GM12872 (cell line): ENCODE data around the gene BICD2.
A peak's percentile ranks its signal among the peaks of the same experiment; 100 is the strongest.

Experiments
- TF ChIP-seq, protein P1 (sequence below): IDR thresholded peaks from 3 replicates; pipeline ENCODE4 v1.5.1; 2011; ENCODE audit warnings: low read depth, mild to moderate bottlenecking, low read length, moderate library complexity; ENCODE audit not compliant: insufficient read depth

Gene BICD2

DNA sequence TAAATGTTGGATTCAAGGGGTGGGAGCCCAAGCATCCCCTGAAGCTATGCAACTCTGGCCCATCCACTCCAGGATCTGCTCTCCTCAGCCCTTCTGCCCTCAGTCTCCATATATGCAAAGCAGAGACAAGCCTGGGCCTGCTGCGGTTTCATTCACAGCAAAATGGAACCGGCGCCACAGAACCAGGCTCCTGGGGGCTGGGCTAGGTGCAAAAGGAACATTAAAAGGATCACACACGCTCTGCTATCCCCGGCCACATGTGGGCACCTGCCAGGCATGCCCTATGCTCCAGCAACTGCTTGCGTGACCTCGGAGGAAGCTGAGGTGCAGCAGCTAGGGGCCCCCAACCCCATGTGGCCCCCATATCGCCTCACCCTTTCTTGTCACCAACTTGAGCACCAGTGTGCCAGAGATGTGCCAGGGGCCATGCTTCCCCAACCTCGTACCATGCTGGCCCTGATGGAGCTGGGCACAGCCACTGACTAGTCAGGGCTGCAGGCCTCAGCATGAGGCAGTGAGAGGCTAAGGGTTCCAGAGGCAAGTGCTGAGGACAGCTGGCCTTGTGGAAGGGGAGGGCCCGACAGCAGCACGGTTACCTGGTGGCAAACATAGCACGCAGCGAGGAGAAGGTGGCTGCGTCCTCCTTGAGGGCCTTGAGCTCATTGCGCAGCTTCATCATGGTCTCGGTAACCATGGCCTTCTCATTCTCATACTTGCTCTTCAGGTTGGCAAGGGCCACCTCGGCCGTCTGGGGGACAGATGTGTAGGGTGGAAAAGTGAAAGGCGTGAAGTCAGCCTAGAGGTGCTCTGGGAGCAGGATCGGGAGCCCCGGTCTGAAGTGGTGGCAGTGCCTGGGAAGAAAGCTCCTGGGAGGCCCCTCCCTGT is 47.2 kb downstream of the BICD2 start:
- TF ChIP-seq, protein P1, sequence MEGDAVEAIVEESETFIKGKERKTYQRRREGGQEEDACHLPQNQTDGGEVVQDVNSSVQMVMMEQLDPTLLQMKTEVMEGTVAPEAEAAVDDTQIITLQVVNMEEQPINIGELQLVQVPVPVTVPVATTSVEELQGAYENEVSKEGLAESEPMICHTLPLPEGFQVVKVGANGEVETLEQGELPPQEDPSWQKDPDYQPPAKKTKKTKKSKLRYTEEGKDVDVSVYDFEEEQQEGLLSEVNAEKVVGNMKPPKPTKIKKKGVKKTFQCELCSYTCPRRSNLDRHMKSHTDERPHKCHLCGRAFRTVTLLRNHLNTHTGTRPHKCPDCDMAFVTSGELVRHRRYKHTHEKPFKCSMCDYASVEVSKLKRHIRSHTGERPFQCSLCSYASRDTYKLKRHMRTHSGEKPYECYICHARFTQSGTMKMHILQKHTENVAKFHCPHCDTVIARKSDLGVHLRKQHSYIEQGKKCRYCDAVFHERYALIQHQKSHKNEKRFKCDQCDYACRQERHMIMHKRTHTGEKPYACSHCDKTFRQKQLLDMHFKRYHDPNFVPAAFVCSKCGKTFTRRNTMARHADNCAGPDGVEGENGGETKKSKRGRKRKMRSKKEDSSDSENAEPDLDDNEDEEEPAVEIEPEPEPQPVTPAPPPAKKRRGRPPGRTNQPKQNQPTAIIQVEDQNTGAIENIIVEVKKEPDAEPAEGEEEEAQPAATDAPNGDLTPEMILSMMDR = no peak

DNA sequence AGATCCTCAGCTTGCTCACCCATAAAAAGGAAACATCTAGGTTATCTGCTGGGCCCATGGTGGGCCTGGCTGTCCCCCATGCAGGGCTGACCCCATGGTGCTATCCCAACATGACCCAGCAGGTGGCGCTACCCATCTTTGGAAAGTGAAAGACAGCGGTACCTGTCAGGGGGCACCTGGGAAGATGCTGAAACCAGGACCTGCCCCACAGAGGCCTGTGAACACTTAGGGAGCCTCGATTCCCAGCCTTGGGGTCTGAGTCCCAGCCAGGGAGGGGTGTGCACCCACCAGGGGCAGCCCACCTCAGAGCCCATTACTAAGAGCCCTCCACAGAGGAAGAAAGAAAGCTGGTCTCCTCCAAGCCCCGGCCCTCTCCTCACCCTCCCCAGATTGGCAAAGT is 48.1 kb downstream of the BICD2 start:
- TF ChIP-seq, protein P1 = peak; percentile 96

DNA sequence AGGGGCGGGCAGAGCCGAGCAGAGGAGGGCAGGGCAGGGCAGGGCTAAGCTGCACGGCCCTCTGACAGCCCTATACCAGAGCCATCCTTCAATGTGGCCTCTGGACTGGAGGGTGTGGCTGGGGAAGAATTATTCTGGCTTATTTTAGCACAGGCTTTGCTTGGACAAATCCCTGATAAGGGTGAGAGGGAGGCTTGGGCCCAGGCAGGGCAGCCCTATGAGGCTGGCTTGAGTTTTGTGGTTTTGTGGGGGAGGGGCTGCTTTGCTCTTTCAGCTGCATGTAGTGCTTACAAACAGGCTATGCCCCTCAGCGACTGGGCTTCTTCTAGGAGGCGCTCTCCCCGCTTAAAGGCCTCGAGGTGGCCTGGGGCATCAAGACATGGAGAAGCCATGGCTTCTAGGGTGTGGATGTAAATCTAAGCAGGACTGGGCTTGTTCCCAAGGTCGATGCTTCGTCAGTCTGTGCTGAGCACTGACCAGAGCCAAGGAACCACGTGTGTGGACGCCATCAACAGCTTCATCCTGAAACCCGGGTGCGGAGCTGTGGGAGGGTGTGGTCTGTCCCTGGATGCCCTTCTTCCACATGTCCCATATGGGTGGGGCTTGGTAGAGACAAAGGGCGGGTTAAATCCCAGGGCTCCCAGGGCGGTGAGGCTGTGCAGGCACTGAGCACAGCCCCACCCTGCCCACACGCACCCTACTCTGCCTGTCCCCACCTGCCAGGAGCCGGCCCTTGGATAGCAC is 49.0 kb downstream of the BICD2 start:
- TF ChIP-seq, protein P1 = no peak

DNA sequence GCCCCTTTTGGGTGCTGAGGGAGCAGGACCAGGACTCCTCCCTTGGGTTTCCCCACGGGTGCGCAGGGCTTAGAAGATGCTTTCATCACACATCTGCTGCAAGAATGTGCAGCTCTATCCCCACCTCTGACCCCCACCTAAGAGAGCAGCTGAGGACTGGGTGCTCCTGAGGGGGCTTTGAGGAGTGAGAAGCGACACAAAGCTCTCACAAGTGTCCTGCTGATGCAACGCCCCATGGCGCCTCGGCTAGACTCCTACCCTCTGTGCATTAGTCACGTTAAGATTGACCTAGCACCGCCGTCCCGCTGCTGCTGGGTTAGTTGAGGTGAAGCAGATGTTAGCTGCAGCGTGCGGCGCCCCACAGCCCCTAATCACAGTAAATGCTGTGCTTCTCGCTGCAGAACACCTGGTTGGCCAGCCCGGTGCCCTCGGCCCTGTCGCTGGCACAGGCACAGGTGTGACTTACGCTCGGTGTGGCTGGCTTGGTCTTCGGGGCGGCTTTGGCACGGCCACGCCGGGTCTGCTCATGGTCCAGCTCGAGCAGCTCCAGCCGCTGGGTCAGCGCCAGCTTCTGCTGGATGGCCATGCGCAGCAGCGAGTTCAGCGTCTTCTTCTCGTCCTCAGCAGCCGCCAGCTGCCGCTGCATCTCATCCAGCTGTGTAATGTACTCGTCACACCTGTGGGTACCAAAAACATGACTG is 49.7 kb downstream of the BICD2 start:
- TF ChIP-seq, protein P1 = no peak

DNA sequence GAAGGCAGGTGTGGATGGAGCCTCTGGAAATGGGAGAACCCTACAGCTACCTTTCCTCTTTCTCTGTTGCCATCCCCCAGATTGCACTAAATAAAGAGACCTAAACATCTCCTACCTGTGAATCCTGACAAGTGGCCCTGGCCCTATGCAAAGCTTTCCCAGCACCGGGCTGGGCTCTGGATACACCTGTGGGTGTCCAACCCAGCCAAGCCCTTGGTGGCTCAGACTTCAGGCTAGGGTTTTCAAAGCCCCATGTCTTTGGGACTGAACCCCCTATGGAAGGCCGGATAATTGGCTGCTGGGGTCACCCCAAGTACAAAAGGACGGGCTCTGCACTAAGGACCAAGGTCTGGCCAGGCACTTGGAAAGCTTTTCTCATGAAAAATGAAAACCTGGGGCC is 50.6 kb downstream of the BICD2 start:
- TF ChIP-seq, protein P1 = no peak

DNA sequence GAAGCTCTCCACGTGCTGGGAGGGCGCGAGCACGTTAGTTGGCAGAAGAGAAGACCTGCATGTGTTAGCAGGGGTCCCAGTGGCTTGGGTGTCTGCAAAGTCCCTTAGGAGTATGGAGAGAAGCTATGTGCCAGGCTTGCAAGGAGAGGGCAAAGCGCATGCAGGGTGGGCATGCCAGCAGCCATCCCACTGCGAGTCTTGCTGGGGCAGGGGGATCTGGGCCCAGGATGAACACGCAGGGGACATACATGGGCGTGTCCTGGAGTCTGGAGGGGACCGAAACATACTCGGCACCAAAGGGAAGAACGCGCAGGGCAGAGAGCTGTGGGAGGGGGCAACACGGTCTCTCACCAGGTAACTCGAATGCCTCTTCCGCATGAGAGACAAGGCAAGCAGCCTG is 51.1 kb downstream of the BICD2 start:
- TF ChIP-seq, protein P1 = no peak

DNA sequence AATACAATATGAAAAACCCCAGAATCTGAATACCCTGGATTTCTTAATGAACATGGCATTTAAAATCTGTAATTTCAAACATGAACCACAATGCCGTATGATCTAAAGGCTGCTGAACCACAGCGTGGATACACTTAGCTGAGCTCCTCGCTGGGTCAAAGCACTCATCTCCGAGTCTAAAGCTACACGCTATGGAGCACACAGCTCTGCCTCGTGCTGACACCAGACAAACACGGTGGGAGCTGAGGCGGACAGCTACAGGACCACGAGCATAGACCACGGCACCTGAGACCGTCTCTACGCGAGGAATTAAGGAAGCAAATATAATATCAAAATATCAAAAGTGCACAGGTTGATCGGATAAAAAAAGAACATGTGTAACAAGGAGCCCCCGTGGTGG is 51.9 kb downstream of the BICD2 start:
- TF ChIP-seq, protein P1 = no peak
